Right hindlimb (tissue), 1 donor: Measurements from ENCODE around the gene YBX2.
A peak's percentile ranks its signal among the peaks of the same experiment; 100 is the strongest.

Source experiments
- DNase-seq: peaks from one replicate; pipeline ENCODE4 v3.0.0-alpha.2; 2018

YBX2 gene

GRCh38 chr17:7262192-7262934 is 32.1 kb downstream of the YBX2 start, which contains the start of gene CLDN7:
Gene CLDN7, minus strand, starts transcription at chr17:7262478. Its CDS starts 435 bp downstream, at chr17:7262043.
- DNase-seq = no peak

- no peak for DNase-seq
These were observed 32.9 kb downstream of the YBX2 start for GRCh38 chr17:7261379-7262191.

- peak; percentile 34 for DNase-seq
These were observed 33.6 kb downstream of the YBX2 start for GRCh38 chr17:7260651-7261378.

- DNase-seq = no peak
These were observed 34.3 kb downstream of the YBX2 start for GRCh38 chr17:7260151-7260550.

- no peak for DNase-seq
These were observed 34.9 kb downstream of the YBX2 start for GRCh38 chr17:7259555-7259889.

GRCh38 chr17:7258731-7259554 is 35.5 kb downstream of the YBX2 start:
- DNase-seq = no peak

- DNase-seq = no peak
These were observed 37.5 kb downstream of the YBX2 start for GRCh38 chr17:7256766-7257456.

GRCh38 chr17:7254511-7254910 is 39.9 kb downstream of the YBX2 start:
- DNase-seq = no peak

- no peak for DNase-seq
These were observed 41.4 kb downstream of the YBX2 start for GRCh38 chr17:7253082-7253481.

- DNase-seq = peak; percentile 96
These were observed 42.0 kb downstream of the YBX2 start, which contains the start of gene ELP5 for GRCh38 chr17:7252176-7253043. Gene ELP5, plus strand, starts transcription at chr17:7252215. Its CDS starts 336 bp downstream, at chr17:7252551.

- peak; percentile 99 for DNase-seq
These were observed 42.7 kb downstream of the YBX2 start, which contains the start of gene CTDNEP1 for GRCh38 chr17:7251661-7252175. Gene CTDNEP1, minus strand, starts transcription at chr17:7251734. Its CDS starts 438 bp downstream, at chr17:7251296.

GRCh38 chr17:7250695-7251627 is 43.5 kb downstream of the YBX2 start:
- DNase-seq = peak; percentile 33

- no peak for DNase-seq
These were observed 44.6 kb downstream of the YBX2 start for GRCh38 chr17:7249830-7250229.

- peak; percentile 21 for DNase-seq
These were observed 45.2 kb downstream of the YBX2 start for GRCh38 chr17:7249214-7249613.

- no peak for DNase-seq
These were observed 45.6 kb downstream of the YBX2 start for GRCh38 chr17:7248796-7249195.

GRCh38 chr17:7246779-7247178 is 47.7 kb downstream of the YBX2 start:
- no peak for DNase-seq

GRCh38 chr17:7243838-7244237 is 50.6 kb downstream of the YBX2 start:
- DNase-seq = peak; percentile 21

- no peak for DNase-seq
These were observed 51.0 kb downstream of the YBX2 start for GRCh38 chr17:7243453-7243729.

- DNase-seq = peak; percentile 97
These were observed 51.6 kb downstream of the YBX2 start for GRCh38 chr17:7242717-7243452.
